Effector memory CD4-positive, alpha-beta T cell (primary cell): ENCODE data around the gene ATP5MC2.

Experiments used
- DNase-seq, 3 donors: peaks; one replicate each; pipeline ENCODE4 v3.0.0-alpha.2; 2020
- H3K27ac ChIP-seq: 2 replicates; pipeline ENCODE4 v1.7.0; 2013; ENCODE audit warnings: mild to moderate bottlenecking, low read length, moderate library complexity; ENCODE audit not compliant: insufficient read depth, poor library complexity, severe bottlenecking
- H3K27me3 ChIP-seq: replicated peaks from 2 replicates; pipeline ENCODE4 v1.7.0; 2013; ENCODE audit warnings: mild to moderate bottlenecking, low read length; ENCODE audit not compliant: insufficient read depth, control insufficient read depth, poor library complexity, severe bottlenecking
- H3K36me3 ChIP-seq: 2 replicates; pipeline ENCODE4 v1.7.0; 2013; ENCODE audit warnings: mild to moderate bottlenecking, low read length, moderate library complexity; ENCODE audit not compliant: control insufficient read depth, insufficient read depth
- H3K4me1 ChIP-seq: 2 replicates; pipeline ENCODE4 v1.7.0; 2013; ENCODE audit warnings: low read length, mild to moderate bottlenecking; ENCODE audit not compliant: control insufficient read depth, insufficient read depth, poor library complexity, severe bottlenecking
- H3K4me3 ChIP-seq: 2 replicates; pipeline ENCODE4 v1.7.0; 2013; ENCODE audit warnings: low read length, low read depth, mild to moderate bottlenecking; ENCODE audit not compliant: insufficient read depth, poor library complexity, severe bottlenecking
- H3K9me3 ChIP-seq: 2 replicates; pipeline ENCODE4 v1.7.0; 2013; ENCODE audit warnings: mild to moderate bottlenecking, low read length, moderate library complexity; ENCODE audit not compliant: control insufficient read depth

The ATP5MC2 gene

GRCh38 chr12:53623548-53624385 is 52.1 kb downstream of the ATP5MC2 start:
- Histone ChIP-seq H3K27ac (no peak overlapping the region), H3K4me3 (no peak overlapping the region), H3K4me1 (peaks cover 22% of the 10 kb centered on the region), H3K36me3 (no peaks in the 10 kb centered on the region), H3K9me3 (no peaks in the 10 kb centered on the region), H3K27me3 (no peaks in the 10 kb centered on the region)
- no peak for DNase-seq

- no peak for DNase-seq
- H3K4me3 ChIP-seq, result no peak overlapping the region
- H3K36me3 ChIP-seq, result no peaks in the 10 kb centered on the region
- H3K27ac ChIP-seq, result no peak overlapping the region
- no peaks in the 10 kb centered on the region for H3K27me3 ChIP-seq
- no peaks in the 10 kb centered on the region for H3K9me3 ChIP-seq
- peaks cover 22% of the 10 kb centered on the region for H3K4me1 ChIP-seq
Observed at GRCh38 chr12:53622724-53623123, 53.2 kb downstream of the ATP5MC2 start.

- no peak for DNase-seq
- Histone ChIP-seq H3K27ac (no peak overlapping the region), H3K4me1 (no peaks in the 10 kb centered on the region), H3K9me3 (no peaks in the 10 kb centered on the region), H3K4me3 (peak overlapping the region; percentile 11), H3K36me3 (peaks cover 8% of the 10 kb centered on the region), H3K27me3 (no peaks in the 10 kb centered on the region)
Observed at GRCh38 chr12:53618275-53618674, 57.6 kb downstream of the ATP5MC2 start.

- no peaks in the 10 kb centered on the region for H3K4me1 ChIP-seq
- no peak overlapping the region for H3K27ac ChIP-seq
- no peaks in the 10 kb centered on the region for H3K9me3 ChIP-seq
- no peak overlapping the region for H3K4me3 ChIP-seq
- no peaks in the 10 kb centered on the region for H3K27me3 ChIP-seq
- H3K36me3 ChIP-seq, result peaks cover 8% of the 10 kb centered on the region
- DNase-seq, result no peak
Observed at GRCh38 chr12:53617700-53618099, 58.2 kb downstream of the ATP5MC2 start.

- no peaks in the 10 kb centered on the region for H3K4me1 ChIP-seq
- no peak overlapping the region for H3K4me3 ChIP-seq
- H3K27me3 ChIP-seq, result no peaks in the 10 kb centered on the region
- H3K9me3 ChIP-seq, result no peaks in the 10 kb centered on the region
- H3K27ac ChIP-seq, result no peak overlapping the region
- peaks cover 8% of the 10 kb centered on the region for H3K36me3 ChIP-seq
- no peak for DNase-seq
Observed at GRCh38 chr12:53616950-53617349, 58.9 kb downstream of the ATP5MC2 start.
